Activated naive CD4-positive, alpha-beta T cell (primary cell): ENCODE measurements around the gene ZMIZ1.

Experiments
- DNase-seq, 4 experiments: peaks; one replicate each; lab custom pipeline; 2025; lab: John Stamatoyannopoulos, UW

Gene ZMIZ1

GRCh38 chr10:79188154-79188965 is 119.6 kb downstream of the ZMIZ1 start:
- no peak for DNase-seq

DNA sequence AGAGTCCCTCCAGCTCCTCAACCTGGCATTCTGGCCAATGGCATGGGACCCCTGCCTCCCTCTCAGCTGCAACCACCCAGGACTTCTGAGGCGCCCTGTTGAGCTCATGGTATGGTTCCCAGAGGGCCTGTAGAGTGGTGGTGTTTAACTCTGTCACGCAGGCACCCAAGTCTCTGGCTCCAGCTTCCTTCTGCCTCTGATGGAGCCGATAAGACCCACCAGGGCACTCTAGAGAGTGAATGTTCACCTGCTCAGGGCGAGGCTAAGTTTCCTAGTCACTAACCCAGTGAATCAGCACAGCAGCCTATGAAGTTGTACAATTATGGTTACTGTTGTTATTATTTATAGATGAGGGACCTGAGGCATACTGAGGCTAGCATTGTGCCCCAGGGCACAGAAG is 120.4 kb downstream of the ZMIZ1 start:
- no peak for DNase-seq

DNA sequence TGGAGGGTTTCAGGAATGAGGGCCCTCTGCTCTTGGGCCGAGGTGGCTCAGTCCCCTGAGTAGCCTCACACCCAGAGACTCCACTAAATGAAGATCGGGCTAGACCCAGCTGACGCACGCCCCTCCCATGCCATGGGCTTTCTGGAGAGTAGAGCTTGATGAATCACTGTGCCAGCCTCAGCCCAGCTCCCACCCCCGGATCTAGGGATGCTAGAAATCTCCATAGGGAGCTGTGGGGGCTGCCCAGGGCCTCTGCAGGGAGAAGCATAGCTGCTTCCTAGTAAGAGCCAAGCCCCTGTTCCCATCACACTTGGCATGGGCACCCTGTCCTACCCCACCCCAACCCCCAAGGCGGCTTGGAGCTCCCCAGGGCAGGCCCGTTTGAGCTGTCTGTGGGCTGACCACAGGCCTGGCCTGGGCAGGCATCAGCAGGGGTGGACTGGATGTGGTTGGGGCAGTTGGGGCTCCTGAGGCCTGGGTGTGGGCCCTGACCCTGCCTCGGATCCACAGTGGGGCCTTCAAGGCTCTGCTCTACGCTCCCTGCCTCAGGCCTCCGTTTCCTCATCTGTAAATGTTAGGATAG is 121.2 kb downstream of the ZMIZ1 start:
- DNase-seq = no peak

DNA sequence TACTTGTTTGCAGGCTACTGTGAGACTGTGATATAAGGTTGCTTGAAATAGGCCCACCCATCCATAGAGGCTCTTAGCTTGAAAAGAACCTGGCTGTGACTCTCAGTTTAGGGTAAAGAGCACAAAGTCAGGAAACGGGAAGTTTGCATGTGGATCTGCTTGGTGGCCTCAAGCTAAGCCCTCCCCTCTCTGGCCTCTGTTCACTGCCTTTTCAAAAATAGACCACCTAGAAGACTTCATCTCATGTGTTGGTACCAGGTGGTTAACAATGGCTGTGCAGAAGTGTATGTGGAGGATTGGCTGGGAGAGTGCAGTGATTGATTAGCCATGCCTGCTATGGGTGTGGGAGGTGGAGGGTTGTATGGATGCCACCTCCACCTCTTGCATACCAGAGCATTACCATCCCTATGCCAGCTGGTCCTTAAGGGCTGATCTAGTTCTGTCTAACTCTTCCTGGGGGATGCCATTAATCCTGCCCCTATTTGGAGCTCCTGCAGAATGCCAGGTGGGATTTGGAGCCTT is 122.0 kb downstream of the ZMIZ1 start:
- no peak for DNase-seq

- no peak for DNase-seq
Observed at GRCh38 chr10:79191951-79192676, 123.3 kb downstream of the ZMIZ1 start.

DNA sequence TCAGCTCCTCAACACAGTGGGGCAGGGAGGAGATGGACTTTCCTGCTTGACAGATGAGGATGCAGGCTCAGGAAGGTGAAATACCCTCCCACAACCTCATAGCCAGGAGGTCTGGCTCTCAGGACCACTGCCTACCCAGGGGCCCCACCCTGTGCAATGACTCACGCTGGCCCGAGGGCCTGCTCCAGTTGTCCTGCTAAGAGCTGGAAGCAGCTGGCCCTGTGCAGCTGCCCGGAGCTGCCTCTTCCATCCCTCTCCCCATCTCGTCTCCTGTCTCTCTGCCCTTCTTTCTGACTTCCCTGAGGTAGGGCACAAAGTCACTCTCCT is 123.9 kb downstream of the ZMIZ1 start:
- DNase-seq = no peak

DNA sequence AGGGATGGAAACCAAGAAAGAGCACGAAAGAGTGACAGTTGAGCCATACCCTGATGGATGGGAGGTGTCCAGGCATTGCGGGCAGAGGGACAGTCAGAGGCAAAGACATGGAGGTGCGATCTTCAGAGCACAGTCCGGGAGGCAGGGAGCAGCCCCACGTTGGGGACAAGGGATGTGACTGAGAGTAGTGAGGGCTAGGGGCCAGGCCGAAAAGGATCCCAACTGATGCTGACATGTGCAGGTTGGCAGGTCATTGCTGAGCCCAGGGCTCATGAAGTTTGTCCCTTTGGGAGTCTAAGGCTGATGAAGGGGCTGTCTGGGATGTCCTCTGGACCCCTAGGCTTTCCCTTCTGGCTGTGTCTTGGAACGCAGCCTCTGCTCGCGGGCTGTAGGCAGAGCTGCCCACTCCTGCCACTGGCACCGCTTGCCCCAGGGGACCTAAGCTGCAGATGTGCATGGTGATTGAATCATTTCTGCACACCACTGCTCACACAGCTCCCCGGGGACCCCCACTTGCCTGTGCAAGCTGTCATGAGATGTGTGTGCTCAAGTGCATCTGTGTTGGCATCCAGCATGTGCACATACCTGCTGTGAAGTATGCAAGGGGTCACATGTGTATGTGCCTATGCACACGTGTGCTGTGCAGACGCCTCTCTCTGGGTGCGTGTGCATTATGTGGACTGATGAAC is 125.1 kb downstream of the ZMIZ1 start:
- no peak for DNase-seq

DNA sequence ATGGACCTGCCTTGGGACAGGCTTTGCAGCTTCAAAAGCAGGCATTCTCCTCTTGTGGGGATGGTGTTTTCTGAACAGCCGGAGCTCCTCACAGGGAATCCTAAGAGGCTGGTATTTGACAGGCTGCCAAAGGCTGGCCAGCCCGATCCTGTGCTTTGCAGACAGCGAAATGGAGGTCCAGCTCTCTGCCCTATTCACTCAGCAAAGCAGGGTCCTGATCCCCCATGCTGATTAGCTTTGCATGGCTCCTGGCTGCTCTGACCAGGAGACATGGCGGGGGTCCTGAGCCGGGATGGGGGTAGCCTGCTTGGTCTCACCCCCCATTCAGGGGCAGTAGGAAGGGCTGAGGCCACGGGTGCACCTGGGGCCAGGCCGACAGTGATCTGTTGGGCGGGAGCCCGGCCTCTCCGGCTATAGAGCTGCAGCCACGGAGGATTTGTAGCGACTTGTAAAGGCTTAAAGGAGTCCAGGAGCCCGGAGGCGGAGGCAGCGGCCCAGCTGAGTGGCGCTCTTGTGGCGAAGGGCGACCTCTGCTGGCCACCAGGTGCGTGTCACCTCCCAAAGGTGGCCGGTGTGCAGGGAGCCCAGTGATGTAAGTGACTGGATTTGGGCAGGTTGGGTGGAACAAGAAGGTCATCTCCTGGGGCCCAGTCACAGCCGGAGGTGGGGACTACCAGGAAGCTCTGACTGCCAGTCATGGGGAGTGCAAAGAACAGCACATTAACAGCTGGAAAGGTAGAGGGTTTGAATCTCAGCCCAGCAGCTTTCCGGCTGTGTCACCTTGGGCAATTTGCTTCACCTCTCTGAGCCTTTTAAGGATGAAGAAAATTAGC is 126.5 kb downstream of the ZMIZ1 start:
- peak; percentile 25 to 67 (median 58) for DNase-seq

DNA sequence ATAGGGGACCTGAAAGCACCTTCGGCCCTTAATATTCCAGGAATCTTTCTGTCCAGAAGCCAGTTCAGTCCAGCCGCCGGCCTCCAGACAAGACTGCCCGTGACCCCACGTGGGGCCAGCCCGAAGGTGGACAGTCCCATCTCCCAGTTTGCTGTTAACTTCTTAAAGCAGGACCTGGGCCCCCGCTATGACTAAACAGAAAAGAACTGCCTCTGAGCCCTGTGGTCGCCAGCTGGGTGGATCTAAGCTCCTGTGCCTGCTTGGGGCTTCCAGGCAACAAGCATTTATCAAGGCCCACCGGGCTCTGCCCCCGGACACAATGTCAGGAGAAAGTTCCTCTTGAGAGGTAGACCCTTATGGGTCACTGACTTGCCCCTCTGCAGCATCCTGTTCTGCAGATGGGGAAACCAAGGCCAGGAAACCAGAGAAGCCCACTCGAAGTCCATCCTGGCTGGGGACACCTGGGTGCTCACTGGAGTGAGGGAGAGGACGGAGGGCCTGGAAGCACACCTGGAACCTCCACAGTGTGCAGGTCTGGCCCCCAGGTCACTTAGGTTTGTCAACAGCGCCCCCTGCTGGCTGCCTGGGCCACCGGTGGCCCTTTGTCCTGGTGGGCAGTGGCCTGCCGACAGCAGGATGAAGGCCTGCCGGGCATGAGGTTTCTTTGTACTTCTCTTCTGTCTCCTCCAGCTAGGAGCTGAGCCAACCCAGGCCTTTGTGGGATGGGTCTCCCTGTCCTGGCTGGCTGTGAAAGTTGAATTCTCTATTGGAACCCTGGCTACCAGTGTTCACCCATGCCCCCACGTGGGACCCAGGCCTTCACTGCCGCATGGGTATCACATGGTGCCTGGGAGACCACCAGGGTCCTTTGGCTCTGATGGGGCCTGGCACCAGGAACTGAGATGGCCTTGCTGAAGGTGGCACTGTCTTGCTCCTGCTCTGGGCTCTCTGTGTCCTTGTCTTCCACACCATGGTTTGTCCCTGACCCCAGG is 128.0 kb downstream of the ZMIZ1 start:
- DNase-seq = peak; percentile 38 to 73 (median 59)

- no peak for DNase-seq
Observed at GRCh38 chr10:79197558-79197957, 128.8 kb downstream of the ZMIZ1 start.

DNA sequence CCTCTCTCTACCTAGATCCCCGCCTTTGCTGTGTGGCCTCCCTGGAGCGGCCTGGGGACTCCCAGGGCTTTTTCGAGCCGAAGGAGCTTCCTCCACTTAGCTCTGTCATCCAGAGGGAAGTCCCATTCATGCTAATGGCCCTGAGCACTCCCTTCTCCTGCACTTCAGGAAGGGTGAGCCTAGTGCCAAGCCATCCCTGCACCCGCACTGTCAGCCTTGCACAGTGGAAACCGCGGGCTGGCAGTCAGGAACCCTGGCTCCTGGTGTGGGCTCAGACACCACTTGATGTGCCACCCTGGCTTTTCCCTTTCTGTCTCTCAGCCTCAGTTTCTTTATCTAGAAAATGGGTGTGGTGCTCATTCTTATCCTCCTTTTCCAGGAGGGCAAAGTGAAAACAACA is 131.6 kb downstream of the ZMIZ1 start:
- no peak for DNase-seq

DNA sequence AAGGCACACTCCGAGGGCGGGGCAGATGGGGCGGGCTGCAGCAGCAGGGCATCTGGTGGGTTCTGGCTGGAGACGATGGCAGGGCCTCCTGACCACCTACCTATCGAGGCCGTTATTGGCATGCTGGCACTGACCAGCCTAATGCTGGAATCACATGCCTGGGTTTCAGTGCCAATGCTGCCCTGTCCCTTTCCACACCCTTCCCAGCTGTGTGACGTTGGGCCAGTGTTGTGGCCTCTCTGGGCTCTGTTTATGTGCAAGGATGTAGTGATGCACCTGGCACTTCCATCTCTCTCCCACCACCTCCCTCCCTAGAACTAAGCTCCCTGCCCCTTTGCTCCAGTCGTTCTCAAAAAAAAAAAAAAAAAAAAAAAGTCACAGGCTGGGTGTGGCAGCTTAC is 132.9 kb downstream of the ZMIZ1 start:
- no peak for DNase-seq

DNA sequence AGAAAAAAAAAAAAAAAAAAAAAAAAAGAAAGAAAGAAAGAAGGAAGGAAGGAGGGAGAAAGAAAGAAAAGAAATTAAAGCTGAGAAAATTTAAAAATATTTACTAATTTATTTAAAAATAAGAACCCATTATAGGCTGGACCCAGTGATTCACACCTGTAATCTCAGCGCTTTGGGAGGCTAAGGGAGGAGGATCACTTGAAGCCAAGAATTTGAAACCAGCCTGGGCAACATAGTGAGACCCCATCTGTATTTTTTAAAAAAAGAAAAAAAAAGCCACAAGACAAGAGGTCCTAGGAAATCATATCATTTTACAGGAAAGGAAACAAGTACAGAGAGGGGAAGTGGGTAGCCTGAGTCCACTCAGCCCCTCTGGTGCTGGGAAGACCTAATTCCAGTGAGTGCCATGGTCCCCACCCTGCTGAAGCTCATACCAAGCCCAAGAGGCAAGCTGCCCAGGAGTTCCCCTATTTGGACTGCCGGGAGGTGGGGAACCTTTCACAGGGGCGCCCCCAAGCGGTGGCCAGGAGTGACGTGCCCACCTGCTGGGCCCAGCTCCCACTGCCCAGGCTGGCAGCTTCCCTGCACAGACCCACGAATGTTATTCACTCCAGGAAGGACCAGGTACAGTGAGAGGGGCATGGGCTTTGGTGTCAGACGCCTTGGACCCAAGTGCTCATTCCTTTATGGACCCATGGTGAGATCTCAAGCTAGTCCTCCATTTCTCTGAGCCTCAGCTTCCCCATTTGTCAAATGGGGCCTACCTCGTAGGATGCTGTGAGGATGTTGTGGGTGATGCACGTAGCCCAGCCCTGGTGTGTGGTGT is 133.6 kb downstream of the ZMIZ1 start:
- DNase-seq = no peak

DNA sequence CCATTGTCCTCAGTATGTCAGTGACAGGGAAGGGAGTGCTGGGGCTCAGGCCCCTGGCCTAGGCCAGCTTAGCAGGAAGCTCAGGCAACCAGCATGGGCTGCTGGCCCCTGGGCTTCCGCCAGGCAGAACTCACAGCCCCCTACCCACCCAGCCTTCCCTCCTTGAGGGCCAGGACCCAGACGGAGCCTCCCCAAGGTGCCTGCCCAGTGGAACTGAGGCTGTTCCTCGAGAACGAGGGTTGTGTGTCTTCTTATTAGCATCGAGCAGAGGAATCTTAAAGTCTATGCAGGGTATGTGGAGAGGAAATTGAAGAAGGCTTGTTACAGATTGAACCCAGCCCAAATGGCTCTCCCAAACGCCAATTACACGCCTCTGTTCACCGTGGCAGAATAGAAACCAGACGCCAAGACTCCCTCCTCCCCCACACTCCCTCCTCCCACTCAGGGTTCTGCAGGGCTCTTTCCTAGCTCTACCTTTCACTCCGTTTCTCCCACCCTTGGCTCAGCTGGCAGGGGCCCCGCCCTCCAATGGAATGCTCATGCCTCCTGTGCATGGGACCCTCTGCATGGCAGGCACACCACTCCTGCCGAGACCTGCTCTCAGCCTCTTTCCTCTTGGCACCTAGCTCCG is 134.4 kb downstream of the ZMIZ1 start:
- no peak for DNase-seq

DNA sequence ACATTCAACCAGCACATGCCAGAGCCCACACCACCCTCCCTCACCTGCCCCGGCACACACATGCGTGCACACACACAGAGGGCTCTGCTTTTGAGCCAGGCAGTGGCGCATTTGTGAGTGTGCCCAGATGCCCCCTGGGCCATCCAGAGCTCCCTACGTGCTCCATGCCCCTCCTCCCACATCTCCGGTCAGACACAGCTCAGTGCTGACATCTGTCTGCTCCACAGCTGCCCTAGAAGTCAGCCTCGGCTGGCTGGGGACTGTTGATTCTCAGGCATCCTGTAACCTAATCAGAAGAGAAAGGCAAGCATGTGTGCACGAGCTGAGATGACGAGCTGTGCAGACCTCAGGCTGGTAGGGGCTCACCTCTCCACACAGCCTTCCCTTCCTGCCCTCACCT is 135.1 kb downstream of the ZMIZ1 start:
- DNase-seq = no peak

- no peak for DNase-seq
Observed at GRCh38 chr10:79206300-79207095, 137.7 kb downstream of the ZMIZ1 start.

DNA sequence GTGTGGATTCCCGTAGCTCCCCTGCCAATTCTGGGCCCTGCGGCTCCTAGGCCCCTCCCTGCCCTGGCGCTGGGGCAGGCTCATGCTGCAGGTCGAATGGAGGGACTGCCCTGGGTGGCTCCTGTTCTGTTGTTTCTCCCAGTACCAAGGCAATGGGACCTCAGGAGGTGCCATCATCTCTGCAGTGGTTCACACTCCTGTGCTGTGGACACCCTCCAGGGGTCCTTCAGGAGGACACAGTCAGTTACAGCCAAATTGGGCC is 138.3 kb downstream of the ZMIZ1 start:
- DNase-seq = no peak

GRCh38 chr10:79207726-79208125 is 139.0 kb downstream of the ZMIZ1 start:
- no peak for DNase-seq
